GM21381 (cell line): Measurements from ENCODE around the gene PTCHD4.

Source experiments
- ATAC-seq: cut with Tn5 transposase; IDR thresholded peaks from one replicate; pipeline ENCODE4 v1.9.1; 2021; ENCODE audit warnings: mild to moderate bottlenecking, moderate library complexity; ENCODE audit not compliant: unreplicated experiment

The PTCHD4 gene

DNA sequence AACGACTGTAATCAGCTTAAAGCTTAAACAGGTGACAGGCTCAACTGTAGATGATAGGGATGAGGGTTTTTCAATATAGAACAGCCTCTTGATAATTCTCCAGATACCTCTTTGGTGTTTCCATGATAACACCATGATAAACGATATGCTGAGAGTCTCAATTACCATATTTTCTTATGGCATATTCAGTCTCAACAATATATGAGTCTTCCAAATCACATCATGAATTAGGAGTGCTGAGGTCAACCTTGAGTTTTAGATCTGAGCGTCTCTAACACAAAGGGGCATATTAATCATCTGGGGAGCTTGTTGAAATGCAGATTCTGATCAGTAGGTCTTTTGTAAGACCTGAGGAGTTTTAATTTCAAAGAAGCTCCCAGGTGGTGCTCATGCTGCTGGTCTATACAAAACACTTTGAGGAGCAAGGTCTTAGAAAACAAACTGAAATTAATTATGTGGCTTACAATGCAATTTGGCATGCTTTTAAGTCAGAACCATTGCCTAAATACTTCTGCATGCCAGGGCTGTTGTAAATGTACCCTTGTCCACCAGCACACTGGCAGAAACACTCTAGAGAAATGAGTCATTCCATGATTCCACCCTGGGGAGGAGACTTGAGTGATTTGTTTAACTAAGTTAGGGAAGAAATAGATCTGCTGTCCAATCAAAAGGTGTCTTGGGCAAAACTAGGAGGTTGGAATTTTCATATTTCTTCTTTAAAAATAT lies 49.6 kb downstream of the PTCHD4 start:
- ATAC-seq, result no peak
